ENCODE data around the gene CNGA2. TPM values are rescaled to one million over a fixed set of nuclear protein-coding genes. Genes with fewer than 3 reads are reported as not detected.

The CNGA2 gene
- total RNA-seq, 1 donor from 2014 or later: not detected

Other genes starting within 250 kb of the CNGA2 start
- gene PASD1, start 171.1 kb upstream of the CNGA2 start, total RNA-seq: not detected in 2 replicates
- not detected in 2 replicates for gene PRRG3, start 39.3 kb upstream of the CNGA2 start, total RNA-seq
- gene FATE1, start 18.7 kb upstream of the CNGA2 start, total RNA-seq: not detected in 2 replicates
- gene MAGEA4, start 178.1 kb downstream of the CNGA2 start, total RNA-seq: not detected in 2 replicates
- gene GABRE, start 239.9 kb downstream of the CNGA2 start, total RNA-seq: not detected in 2 replicates